Pons (tissue), 1 donor: ENCODE results near the gene SLC25A1.
A peak's percentile ranks its signal among the peaks of the same experiment; 100 is the strongest.

Source experiments
- DNase-seq: peaks from one replicate; pipeline ENCODE4 v3.0.0-alpha.2; 2016; ENCODE audit warnings: low spot score

SLC25A1 gene

DNA sequence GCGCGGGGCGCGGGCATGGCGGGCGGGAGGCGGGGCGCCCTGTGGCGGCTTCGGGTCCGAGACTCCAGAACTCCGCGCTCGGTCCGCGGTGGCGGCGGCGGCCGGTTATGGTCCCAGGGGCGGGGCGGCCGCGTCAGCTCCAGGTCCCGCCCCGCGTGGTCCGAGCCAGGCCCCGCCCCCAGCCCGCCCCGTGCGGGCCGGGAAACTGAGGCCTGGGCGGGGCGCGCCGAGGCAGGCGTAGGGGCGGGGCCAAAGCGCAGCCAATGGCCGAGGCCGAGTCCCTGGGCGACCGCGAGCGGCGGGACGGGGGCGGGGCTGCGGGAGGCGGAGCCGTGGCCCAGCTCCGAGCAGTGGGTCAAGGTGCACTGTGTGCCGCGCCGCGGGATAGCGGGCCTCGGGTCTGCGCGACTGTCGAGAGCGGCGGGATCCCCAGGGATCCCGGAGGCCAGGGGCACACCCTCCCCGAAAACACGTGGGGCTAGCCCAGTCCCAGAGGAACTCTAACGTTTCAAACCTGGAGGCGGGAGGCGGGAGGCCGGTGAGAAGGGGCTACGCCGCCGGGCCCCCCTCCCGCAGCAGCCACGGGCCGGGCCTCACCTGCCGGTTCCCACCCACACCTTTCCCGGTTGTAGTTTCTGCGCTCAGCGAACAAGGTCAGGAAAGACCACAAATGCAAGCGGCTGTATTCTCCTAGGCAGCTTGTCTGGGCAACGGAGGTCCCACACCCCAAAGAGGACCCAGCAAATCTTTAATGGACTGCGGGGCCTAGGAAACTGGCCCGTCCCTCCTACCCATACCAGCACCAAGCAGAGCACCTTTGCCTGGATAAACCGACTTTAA lies at the start of gene SLC25A1:
Gene SLC25A1, minus strand, starts transcription at position 80 of the 840 bp plus-strand sequence. Its CDS starts 63 bp downstream, at position 17.
- DNase-seq = peak; percentile 88

GRCh38 chr22:19228179-19228578 lies 49.6 kb upstream of the SLC25A1 start:
- DNase-seq = peak; percentile 17

DNA sequence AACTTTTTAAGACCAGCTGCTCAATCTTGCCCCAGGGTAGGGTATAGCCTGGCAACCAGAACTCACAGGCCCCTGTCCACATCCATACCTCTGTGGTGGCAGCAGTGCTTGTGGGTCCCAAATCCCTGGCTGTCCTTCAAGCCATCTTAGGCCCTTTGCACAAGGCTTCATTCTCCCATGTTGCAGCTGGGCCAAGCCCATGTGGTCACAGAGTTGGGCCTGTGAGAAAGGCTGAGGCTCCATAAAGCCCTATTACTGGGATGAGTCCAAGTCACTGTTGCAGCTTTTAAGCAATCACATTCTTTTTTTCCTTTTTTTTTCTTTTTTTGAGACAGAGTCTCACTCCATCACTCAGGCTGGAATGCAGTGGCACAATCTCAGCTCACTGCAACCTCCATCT lies 47.9 kb upstream of the SLC25A1 start:
- no peak for DNase-seq

DNA sequence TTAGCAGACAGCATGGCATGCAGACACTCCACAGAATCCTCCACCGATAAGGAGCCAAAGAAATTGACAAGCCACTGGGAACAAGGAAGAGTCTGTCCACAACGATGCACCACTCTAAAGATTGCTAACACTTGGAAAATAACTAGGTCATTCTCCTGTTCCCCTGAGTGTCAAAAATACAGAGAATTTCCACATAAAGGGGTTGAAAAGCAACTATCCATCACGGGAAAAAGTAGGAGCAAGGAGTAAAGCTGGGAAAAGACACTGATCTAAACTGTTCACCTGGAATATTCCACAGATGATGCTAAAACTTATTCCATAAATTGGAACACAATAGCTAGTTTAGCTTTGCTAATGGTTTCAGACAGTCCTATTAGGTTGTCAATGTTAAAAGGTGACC lies 47.0 kb upstream of the SLC25A1 start:
- DNase-seq = no peak

DNA sequence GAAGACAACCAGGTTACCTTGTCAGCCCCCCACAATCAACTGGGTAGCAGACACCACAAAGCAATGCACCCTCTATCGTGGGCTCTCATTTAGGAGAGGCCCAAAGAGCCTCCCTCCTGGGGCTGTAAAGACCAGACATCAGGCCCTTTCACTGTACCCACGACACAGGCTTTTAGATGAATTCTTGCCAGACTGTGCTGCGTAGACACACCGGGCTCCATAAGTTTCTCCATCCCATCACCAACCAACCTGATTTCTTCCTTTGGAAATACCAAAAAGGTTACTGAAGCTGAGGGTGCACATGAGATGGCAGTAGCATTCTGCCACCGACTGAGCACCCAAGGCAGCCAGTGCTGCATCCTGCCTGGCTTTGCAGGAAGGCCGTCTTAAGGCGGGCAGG lies 46.4 kb upstream of the SLC25A1 start:
- no peak for DNase-seq

DNA sequence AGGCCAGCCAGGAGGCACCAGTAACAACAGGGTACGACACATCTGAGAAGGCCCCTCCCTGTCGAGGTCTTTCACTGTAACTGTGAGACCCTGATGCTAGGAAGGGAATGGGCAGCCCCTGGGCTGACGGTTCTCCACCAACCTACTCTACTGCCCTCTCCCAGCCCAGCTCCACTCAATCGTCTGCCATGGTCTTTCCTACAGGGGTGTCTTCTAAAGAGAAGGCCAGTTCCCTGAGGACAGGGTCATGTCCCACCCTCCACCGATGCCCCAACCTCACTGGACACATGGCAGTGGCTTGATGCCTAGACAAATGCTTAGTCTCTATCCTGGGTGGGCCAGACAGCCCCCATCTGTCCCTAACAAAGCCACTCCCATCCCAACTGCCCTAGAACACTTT lies 46.0 kb upstream of the SLC25A1 start:
- no peak for DNase-seq

- no peak for DNase-seq
Measured at GRCh38 chr22:19223617-19224016, 45.1 kb upstream of the SLC25A1 start.

- no peak for DNase-seq
Measured at GRCh38 chr22:19223110-19223509, 44.6 kb upstream of the SLC25A1 start.

DNA sequence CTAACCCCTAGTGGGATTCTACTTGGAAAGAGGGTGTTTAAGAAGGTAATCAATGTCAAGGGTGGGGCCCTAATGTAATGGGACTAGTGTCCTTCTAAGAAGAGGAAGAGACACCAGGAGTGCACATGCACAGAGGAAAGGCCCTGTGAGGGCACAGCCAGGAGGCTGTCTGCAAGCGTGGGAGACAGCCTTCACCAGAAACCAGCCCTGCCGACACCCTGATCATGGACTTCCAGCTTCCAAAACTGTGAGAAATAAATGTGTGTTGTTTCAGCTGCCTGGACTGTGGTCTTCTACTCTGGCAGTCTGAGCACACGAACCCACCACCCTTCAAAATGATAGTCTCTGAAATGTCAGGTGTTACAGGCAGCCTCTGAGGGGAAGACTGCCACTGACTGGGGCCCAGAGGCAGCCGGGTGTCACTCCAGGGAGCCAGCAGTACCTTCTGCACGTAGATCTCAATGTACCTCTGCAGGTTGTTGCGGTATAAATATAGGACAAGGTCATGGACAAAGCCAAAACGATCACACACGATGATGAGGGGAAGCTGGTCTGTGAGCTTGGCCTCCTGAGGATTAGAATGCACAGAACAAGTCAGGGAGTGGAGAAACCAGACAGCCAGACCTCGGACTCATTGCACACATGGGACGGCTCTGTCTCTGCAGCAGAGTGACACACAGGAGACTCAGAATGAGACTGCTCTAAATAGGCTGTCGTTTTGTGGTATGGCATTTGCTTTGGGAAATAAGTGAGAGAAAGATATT lies 43.9 kb upstream of the SLC25A1 start:
- DNase-seq = no peak

DNA sequence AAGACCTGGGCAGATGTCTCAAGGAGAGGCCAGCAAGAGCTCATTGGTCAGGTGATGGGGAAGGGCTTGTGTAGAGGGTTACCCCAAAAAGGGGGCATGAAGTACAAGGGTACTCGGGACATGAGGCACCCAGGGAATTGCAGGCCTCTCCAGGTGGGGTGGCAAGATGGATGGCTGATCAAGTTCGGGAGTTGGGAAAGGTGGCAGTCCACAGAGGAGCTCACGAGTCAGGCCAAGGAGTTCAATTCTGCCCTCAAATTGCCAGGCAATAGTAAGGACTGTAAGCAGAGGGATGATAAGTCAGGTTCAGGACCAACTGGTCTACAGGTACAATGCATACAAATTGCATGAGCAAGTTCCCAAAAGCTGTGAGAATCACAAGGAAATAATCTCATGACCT lies 42.3 kb upstream of the SLC25A1 start:
- no peak for DNase-seq

- DNase-seq = no peak
Measured at GRCh38 chr22:19218541-19219233, 40.2 kb upstream of the SLC25A1 start.

GRCh38 chr22:19216579-19216978 lies 38.0 kb upstream of the SLC25A1 start:
- no peak for DNase-seq

- DNase-seq = no peak
Measured at GRCh38 chr22:19215360-19215759, 36.8 kb upstream of the SLC25A1 start.

GRCh38 chr22:19214078-19214473 lies 35.5 kb upstream of the SLC25A1 start:
- no peak for DNase-seq

GRCh38 chr22:19213442-19214077 lies 35.0 kb upstream of the SLC25A1 start:
- DNase-seq = peak; percentile 80

GRCh38 chr22:19213001-19213400 lies 34.5 kb upstream of the SLC25A1 start:
- no peak for DNase-seq

- DNase-seq = no peak
Measured at GRCh38 chr22:19212302-19212870, 33.9 kb upstream of the SLC25A1 start.

GRCh38 chr22:19210188-19210587 lies 31.7 kb upstream of the SLC25A1 start:
- no peak for DNase-seq

DNA sequence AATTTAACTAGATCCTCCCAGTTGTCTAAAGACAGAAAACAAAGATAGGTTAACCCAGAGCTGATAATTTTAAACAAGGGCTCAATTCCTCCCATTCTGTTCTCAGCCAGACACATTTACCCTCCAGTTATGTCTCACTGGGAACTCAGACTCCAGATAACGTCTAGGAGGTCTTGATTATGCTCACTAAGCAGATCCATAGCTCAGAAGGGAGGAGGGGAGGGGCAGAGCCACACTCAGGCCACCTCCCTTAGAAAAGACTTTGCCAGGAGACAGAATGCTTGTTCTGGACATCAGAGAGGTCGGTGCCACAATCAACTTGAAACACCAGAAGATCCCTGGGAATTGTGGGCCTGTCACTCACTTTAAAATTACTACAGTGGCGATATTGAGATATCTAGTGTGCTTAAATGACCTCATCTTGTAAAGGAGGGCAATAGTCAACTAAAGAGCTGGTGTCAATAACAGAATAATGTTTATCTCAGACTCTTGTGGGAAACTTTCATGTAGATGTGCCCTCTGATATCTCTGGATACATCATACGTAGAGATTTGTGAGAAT lies 29.8 kb upstream of the SLC25A1 start:
- no peak for DNase-seq

GRCh38 chr22:19207884-19208283 lies 29.3 kb upstream of the SLC25A1 start:
- no peak for DNase-seq

DNA sequence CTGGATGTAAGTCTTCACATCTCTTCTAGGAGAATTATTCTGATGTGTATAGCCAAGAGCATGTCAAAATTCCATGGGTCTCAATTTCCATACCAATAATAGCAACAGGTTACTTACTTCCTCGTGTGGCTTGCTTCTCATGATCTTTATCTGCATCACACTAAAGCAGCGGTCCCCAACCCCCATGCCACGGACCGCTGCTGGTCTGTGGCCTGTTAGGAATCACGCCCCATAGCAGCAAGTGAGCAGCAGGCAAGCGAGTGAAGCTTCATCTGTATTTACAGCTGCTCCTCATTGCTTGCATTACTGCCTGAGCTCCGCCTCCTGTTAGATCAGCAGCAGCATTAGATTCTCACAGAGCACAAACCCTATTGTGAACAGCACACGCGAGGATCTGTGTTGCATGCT lies 28.9 kb upstream of the SLC25A1 start:
- DNase-seq = peak; percentile 27
